ENCODE measurements around the gene PRH2. TPM values are rescaled to one million over a fixed set of nuclear protein-coding genes. Genes with fewer than 3 reads are reported as not detected.

Gene PRH2
- total RNA-seq: not detected
- 1 to 10 TPM in 1 of 2 donors, not detected in 1; 4.0 TPM for polyA plus RNA-seq
- long read RNA-seq, donor 1: 0 reads
- long read RNA-seq, donor 2: 0 reads

GRCh38 chr12:10928746-10929286 is at the start of gene PRH2:
PRH2 (plus strand) TSS chr12:10929236; CDS start chr12:10929274, 38 bp downstream.
- 93 to 96% methylated on average over 5 of the region's 5 CpGs for WGBS, 2 donors
- Histone ChIP-seq H3K4me3 (ENCODE audit: low read length in 2 of 2) (no peak within 1 kb of the TSS), H3K9me3 (ENCODE audit: control insufficient read depth, low read length) (no peaks in the 10 kb centered on the region), H3K36me3 (ENCODE audit: control insufficient read depth in 1 of 2, insufficient read depth in 2 of 2, low read length in 1 of 2) (no peaks in the 10 kb centered on the region), H3K27ac (ENCODE audit: low read depth in 1 of 2, low read length in 2 of 2) (no peak within 1 kb of the TSS), H3K4me1 (ENCODE audit: control insufficient read depth in 1 of 2, insufficient read depth in 2 of 2, low read length in 2 of 2) (no peaks in the 10 kb centered on the region), H3K27me3 (ENCODE audit: control insufficient read depth in 1 of 2, insufficient read depth in 2 of 2, low read length in 1 of 2) (no peaks in the 10 kb centered on the region)
- no peak for DNase-seq
- intact Hi-C loops (cut with DNase I): no loop called here
- no peak for ATAC-seq (ENCODE audit: low FRiP score)

- Histone ChIP-seq H3K9me3 (ENCODE audit: control insufficient read depth, low read length) (no peaks in the 10 kb centered on the region), H3K4me1 (ENCODE audit: control insufficient read depth in 1 of 2, insufficient read depth in 2 of 2, low read length in 2 of 2) (no peaks in the 10 kb centered on the region), H3K27me3 (ENCODE audit: control insufficient read depth in 1 of 2, insufficient read depth in 2 of 2, low read length in 1 of 2) (no peaks in the 10 kb centered on the region), H3K27ac (ENCODE audit: low read depth in 1 of 2, low read length in 2 of 2) (no peak within 1 kb of the TSS), H3K4me3 (ENCODE audit: low read length in 2 of 2) (no peak within 1 kb of the TSS), H3K36me3 (ENCODE audit: control insufficient read depth in 1 of 2, insufficient read depth in 2 of 2, low read length in 1 of 2) (no peaks in the 10 kb centered on the region)
- DNase-seq (no peak), ATAC-seq (ENCODE audit: low FRiP score) (no peak)
- intact Hi-C loops (cut with DNase I): no loop called here
- WGBS, 2 donors: 94% methylated on average over 6 of the region's 6 CpGs
Observed at GRCh38 chr12:10884086-10884725, 44.8 kb upstream of the PRH2 start, which contains the start of gene PRH1. PRH1 (minus strand) TSS chr12:10884255; CDS start chr12:10884217, 38 bp downstream.

GRCh38 chr12:10889226-10889625 is 39.8 kb upstream of the PRH2 start:
- H3K27ac ChIP-seq (ENCODE audit: low read depth in 1 of 2, low read length in 2 of 2): no peak overlapping the region
- H3K27me3 ChIP-seq (ENCODE audit: control insufficient read depth in 1 of 2, insufficient read depth in 2 of 2, low read length in 1 of 2): no peaks in the 10 kb centered on the region
- no peak for ATAC-seq (ENCODE audit: low FRiP score)
- no peaks in the 10 kb centered on the region for H3K36me3 ChIP-seq (ENCODE audit: control insufficient read depth in 1 of 2, insufficient read depth in 2 of 2, low read length in 1 of 2)
- no peak for DNase-seq
- H3K4me1 ChIP-seq (ENCODE audit: control insufficient read depth in 1 of 2, insufficient read depth in 2 of 2, low read length in 2 of 2): no peaks in the 10 kb centered on the region
- no peaks in the 10 kb centered on the region for H3K9me3 ChIP-seq (ENCODE audit: control insufficient read depth, low read length)
- intact Hi-C loops (cut with DNase I): no loop called here
- no peak overlapping the region for H3K4me3 ChIP-seq (ENCODE audit: low read length in 2 of 2)

- no peak overlapping the region for H3K27ac ChIP-seq (ENCODE audit: low read depth in 1 of 2, low read length in 2 of 2)
- no peak overlapping the region for H3K4me3 ChIP-seq (ENCODE audit: low read length in 2 of 2)
- 90 to 100% methylated on average over 2 of the region's 2 CpGs for WGBS, 2 donors
- H3K27me3 ChIP-seq (ENCODE audit: control insufficient read depth in 1 of 2, insufficient read depth in 2 of 2, low read length in 1 of 2): no peaks in the 10 kb centered on the region
- intact Hi-C loops (cut with DNase I): no loop called here
- DNase-seq (no peak), ATAC-seq (ENCODE audit: low FRiP score) (no peak)
- H3K36me3 ChIP-seq (ENCODE audit: control insufficient read depth in 1 of 2, insufficient read depth in 2 of 2, low read length in 1 of 2): no peaks in the 10 kb centered on the region
- H3K4me1 ChIP-seq (ENCODE audit: control insufficient read depth in 1 of 2, insufficient read depth in 2 of 2, low read length in 2 of 2): no peaks in the 10 kb centered on the region
- no peaks in the 10 kb centered on the region for H3K9me3 ChIP-seq (ENCODE audit: control insufficient read depth, low read length)
Observed at GRCh38 chr12:10891937-10892336, 37.1 kb upstream of the PRH2 start.

GRCh38 chr12:10896854-10897253 is 32.2 kb upstream of the PRH2 start:
- H3K4me1 ChIP-seq (ENCODE audit: control insufficient read depth in 1 of 2, insufficient read depth in 2 of 2, low read length in 2 of 2): no peaks in the 10 kb centered on the region
- DNase-seq (no peak), ATAC-seq (ENCODE audit: low FRiP score) (no peak)
- no peak overlapping the region for H3K4me3 ChIP-seq (ENCODE audit: low read length in 2 of 2)
- no peaks in the 10 kb centered on the region for H3K9me3 ChIP-seq (ENCODE audit: control insufficient read depth, low read length)
- no peaks in the 10 kb centered on the region for H3K27me3 ChIP-seq (ENCODE audit: control insufficient read depth in 1 of 2, insufficient read depth in 2 of 2, low read length in 1 of 2)
- H3K36me3 ChIP-seq (ENCODE audit: control insufficient read depth in 1 of 2, insufficient read depth in 2 of 2, low read length in 1 of 2): no peaks in the 10 kb centered on the region
- intact Hi-C loops (cut with DNase I): no loop called here
- no peak overlapping the region for H3K27ac ChIP-seq (ENCODE audit: low read depth in 1 of 2, low read length in 2 of 2)
- 96 to 97% methylated on average over 5 of the region's 5 CpGs for WGBS, 2 donors

GRCh38 chr12:10900530-10900929 is 28.5 kb upstream of the PRH2 start:
- Histone ChIP-seq H3K27me3 (ENCODE audit: control insufficient read depth in 1 of 2, insufficient read depth in 2 of 2, low read length in 1 of 2) (no peaks in the 10 kb centered on the region), H3K4me1 (ENCODE audit: control insufficient read depth in 1 of 2, insufficient read depth in 2 of 2, low read length in 2 of 2) (no peaks in the 10 kb centered on the region), H3K36me3 (ENCODE audit: control insufficient read depth in 1 of 2, insufficient read depth in 2 of 2, low read length in 1 of 2) (no peaks in the 10 kb centered on the region), H3K27ac (ENCODE audit: low read depth in 1 of 2, low read length in 2 of 2) (no peak overlapping the region), H3K9me3 (ENCODE audit: control insufficient read depth, low read length) (no peaks in the 10 kb centered on the region), H3K4me3 (ENCODE audit: low read length in 2 of 2) (no peak overlapping the region)
- intact Hi-C loops (cut with DNase I): no loop called here
- no peak for ATAC-seq (ENCODE audit: low FRiP score)
- DNase-seq: no peak
- 91 to 95% methylated on average over 1 of the region's 1 CpG for WGBS, 2 donors

- intact Hi-C loops (cut with DNase I): no loop called here
- no peaks in the 10 kb centered on the region for H3K27me3 ChIP-seq (ENCODE audit: control insufficient read depth in 1 of 2, insufficient read depth in 2 of 2, low read length in 1 of 2)
- H3K36me3 ChIP-seq (ENCODE audit: control insufficient read depth in 1 of 2, insufficient read depth in 2 of 2, low read length in 1 of 2): no peaks in the 10 kb centered on the region
- ATAC-seq (ENCODE audit: low FRiP score) (no peak), DNase-seq (no peak)
- no peaks in the 10 kb centered on the region for H3K9me3 ChIP-seq (ENCODE audit: control insufficient read depth, low read length)
- H3K4me3 ChIP-seq (ENCODE audit: low read length in 2 of 2): no peak overlapping the region
- WGBS, 2 donors: 96 to 98% methylated on average over 1 of the region's 1 CpG
- H3K27ac ChIP-seq (ENCODE audit: low read depth in 1 of 2, low read length in 2 of 2): no peak overlapping the region
- H3K4me1 ChIP-seq (ENCODE audit: control insufficient read depth in 1 of 2, insufficient read depth in 2 of 2, low read length in 2 of 2): no peaks in the 10 kb centered on the region
Observed at GRCh38 chr12:10900972-10901371, 28.1 kb upstream of the PRH2 start.

DNA sequence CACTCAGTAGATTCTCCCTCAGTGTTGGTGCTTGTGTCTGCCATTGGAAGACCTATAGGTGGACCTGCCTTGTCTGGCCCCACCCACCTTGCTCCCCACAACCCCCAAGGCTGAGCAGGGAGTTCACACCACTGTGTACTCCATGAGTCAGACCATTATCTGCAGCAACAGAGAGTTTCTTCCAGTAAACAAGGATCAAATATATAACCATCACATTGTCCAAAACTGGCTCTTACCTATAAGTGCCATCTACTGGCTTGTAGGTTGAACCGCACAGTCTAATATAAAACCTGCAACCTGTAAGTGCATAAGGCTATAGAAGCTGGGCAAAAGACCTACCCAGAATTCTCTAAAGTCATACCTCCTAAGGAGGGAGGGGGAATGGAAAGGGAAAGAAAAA is 27.6 kb upstream of the PRH2 start:
- H3K36me3 ChIP-seq (ENCODE audit: control insufficient read depth in 1 of 2, insufficient read depth in 2 of 2, low read length in 1 of 2): no peaks in the 10 kb centered on the region
- ATAC-seq (ENCODE audit: low FRiP score): no peak
- no peaks in the 10 kb centered on the region for H3K27me3 ChIP-seq (ENCODE audit: control insufficient read depth in 1 of 2, insufficient read depth in 2 of 2, low read length in 1 of 2)
- H3K27ac ChIP-seq (ENCODE audit: low read depth in 1 of 2, low read length in 2 of 2): no peak overlapping the region
- no peaks in the 10 kb centered on the region for H3K4me1 ChIP-seq (ENCODE audit: control insufficient read depth in 1 of 2, insufficient read depth in 2 of 2, low read length in 2 of 2)
- H3K4me3 ChIP-seq (ENCODE audit: low read length in 2 of 2): no peak overlapping the region
- H3K9me3 ChIP-seq (ENCODE audit: control insufficient read depth, low read length): no peaks in the 10 kb centered on the region
- intact Hi-C loops (cut with DNase I): no loop called here
- no peak for DNase-seq
- WGBS, 2 donors: 96 to 100% methylated on average over 1 of the region's 1 CpG

- Histone ChIP-seq H3K36me3 (ENCODE audit: control insufficient read depth in 1 of 2, insufficient read depth in 2 of 2, low read length in 1 of 2) (no peaks in the 10 kb centered on the region), H3K9me3 (ENCODE audit: control insufficient read depth, low read length) (no peaks in the 10 kb centered on the region), H3K27ac (ENCODE audit: low read depth in 1 of 2, low read length in 2 of 2) (no peak overlapping the region), H3K4me3 (ENCODE audit: low read length in 2 of 2) (no peak overlapping the region), H3K4me1 (ENCODE audit: control insufficient read depth in 1 of 2, insufficient read depth in 2 of 2, low read length in 2 of 2) (no peaks in the 10 kb centered on the region), H3K27me3 (ENCODE audit: control insufficient read depth in 1 of 2, insufficient read depth in 2 of 2, low read length in 1 of 2) (no peaks in the 10 kb centered on the region)
- ATAC-seq (ENCODE audit: low FRiP score) (no peak), DNase-seq (no peak)
- intact Hi-C loops (cut with DNase I): no loop called here
- 97 to 98% methylated on average over 4 of the region's 4 CpGs for WGBS, 2 donors
Observed at GRCh38 chr12:10904686-10905085, 24.4 kb upstream of the PRH2 start.
